Measurements from ENCODE around the gene CPD.

GRCh38 chr17:30389756-30390300, 11.1 kb downstream of the CPD start:
- TF ChIP-seq CTCF (IDR thresholded peaks at IDR 0.05) (no peak), POLR2A (IDR thresholded peaks at IDR 0.05) (no peak), EP300 (IDR thresholded peaks at IDR 0.05) (no peak), POLR2AphosphoS5 (IDR thresholded peaks at IDR 0.05) (no peak)

Data from sigmoid colon (tissue), 4 donors.